ENCODE data around the gene EPS8L1.

The EPS8L1 gene

GRCh38 chr19:55091126-55091910 lies 15.6 kb downstream of the EPS8L1 start:
- TF ChIP-seq, protein P1, sequence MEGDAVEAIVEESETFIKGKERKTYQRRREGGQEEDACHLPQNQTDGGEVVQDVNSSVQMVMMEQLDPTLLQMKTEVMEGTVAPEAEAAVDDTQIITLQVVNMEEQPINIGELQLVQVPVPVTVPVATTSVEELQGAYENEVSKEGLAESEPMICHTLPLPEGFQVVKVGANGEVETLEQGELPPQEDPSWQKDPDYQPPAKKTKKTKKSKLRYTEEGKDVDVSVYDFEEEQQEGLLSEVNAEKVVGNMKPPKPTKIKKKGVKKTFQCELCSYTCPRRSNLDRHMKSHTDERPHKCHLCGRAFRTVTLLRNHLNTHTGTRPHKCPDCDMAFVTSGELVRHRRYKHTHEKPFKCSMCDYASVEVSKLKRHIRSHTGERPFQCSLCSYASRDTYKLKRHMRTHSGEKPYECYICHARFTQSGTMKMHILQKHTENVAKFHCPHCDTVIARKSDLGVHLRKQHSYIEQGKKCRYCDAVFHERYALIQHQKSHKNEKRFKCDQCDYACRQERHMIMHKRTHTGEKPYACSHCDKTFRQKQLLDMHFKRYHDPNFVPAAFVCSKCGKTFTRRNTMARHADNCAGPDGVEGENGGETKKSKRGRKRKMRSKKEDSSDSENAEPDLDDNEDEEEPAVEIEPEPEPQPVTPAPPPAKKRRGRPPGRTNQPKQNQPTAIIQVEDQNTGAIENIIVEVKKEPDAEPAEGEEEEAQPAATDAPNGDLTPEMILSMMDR (IDR thresholded peaks at IDR 0.05; ENCODE audit: control insufficient read depth, extremely low read depth, insufficient read depth) = no peak
- no peak overlapping the region for H3K4me3 ChIP-seq (ENCODE audit: low read depth, low read length)
- no peak for DNase-seq (ENCODE audit: low read depth)

DNA sequence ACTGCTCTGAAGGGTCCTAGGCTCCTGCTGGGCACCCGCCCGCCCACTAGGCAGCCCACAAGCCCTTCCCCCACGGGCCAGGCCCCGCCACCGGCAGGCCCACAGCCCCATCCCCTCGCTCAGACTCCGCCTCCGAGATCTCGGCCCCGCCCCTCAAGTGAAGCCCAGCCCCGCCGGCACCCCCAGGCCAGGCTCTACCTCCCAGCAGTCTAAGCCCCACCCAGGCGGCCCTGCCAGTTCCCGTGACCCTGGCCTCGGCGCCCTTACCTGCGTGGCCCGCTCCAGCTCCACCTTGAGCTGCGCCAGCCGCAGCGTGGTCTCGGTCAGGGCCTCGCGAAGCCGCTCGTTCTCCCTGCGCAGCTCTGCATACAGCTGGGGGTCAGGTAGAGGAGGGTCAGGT lies 16.3 kb downstream of the EPS8L1 start:
- no peak for DNase-seq (ENCODE audit: low read depth)
- no peak overlapping the region for H3K4me3 ChIP-seq (ENCODE audit: low read depth, low read length)
- TF ChIP-seq, protein P1 (IDR thresholded peaks at IDR 0.05; ENCODE audit: control insufficient read depth, extremely low read depth, insufficient read depth) = no peak

- TF ChIP-seq, protein P1 (IDR thresholded peaks at IDR 0.05; ENCODE audit: control insufficient read depth, extremely low read depth, insufficient read depth) = no peak
- DNase-seq (ENCODE audit: low read depth) = no peak
- H3K4me3 ChIP-seq (ENCODE audit: low read depth, low read length) = no peak overlapping the region
Measured at GRCh38 chr19:55092423-55093318, 17.0 kb downstream of the EPS8L1 start.

DNA sequence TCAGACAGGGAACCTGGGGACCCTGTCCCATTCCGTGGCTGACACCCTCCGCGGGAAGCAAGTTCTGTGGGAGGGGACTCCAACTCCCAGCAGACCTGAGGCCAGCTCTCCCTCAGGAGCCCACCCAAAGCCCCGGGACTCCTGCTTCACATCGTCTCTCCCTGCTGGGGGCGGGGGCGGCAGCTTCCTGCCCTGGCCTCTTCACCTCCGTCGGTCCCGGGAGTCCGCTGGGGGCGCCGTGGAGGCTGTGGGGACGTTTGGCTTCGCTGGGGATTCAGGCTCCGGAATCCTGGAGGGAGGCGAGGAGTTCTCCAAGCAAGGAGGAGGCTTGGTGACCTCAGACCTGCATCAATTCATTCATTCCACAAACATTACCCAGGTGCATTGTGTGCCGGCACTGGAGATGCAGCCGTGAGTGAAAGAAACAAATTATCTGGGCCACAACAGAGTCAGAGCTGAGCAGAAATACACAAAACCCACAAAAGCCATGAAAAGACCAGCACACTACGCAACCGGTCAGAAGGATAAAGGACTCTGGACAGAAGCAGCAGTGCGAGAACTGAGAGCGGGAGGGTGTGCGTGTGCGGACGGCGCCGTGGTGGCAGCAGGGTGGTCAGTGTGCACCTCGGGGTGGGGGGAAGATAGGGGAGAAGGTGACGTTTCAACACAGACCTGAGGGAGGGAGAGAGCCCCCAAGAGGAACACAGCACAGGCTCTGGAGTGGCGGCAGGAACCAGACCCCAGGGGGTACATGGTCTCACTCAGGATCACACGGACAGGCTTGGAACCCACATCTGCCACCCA lies 19.0 kb downstream of the EPS8L1 start:
- DNase-seq (ENCODE audit: low read depth) = no peak
- no peak overlapping the region for H3K4me3 ChIP-seq (ENCODE audit: low read depth, low read length)
- TF ChIP-seq, protein P1 (IDR thresholded peaks at IDR 0.05; ENCODE audit: control insufficient read depth, extremely low read depth, insufficient read depth) = no peak

GRCh38 chr19:55095260-55096060 lies 19.8 kb downstream of the EPS8L1 start:
- no peak overlapping the region for H3K4me3 ChIP-seq (ENCODE audit: low read depth, low read length)
- TF ChIP-seq, protein P1 (IDR thresholded peaks at IDR 0.05; ENCODE audit: control insufficient read depth, extremely low read depth, insufficient read depth) = no peak
- DNase-seq (ENCODE audit: low read depth) = no peak

All from LNCaP clone FGC (cell line).